ENCODE results near the gene SPRR5.

- TF ChIP-seq, protein P1, sequence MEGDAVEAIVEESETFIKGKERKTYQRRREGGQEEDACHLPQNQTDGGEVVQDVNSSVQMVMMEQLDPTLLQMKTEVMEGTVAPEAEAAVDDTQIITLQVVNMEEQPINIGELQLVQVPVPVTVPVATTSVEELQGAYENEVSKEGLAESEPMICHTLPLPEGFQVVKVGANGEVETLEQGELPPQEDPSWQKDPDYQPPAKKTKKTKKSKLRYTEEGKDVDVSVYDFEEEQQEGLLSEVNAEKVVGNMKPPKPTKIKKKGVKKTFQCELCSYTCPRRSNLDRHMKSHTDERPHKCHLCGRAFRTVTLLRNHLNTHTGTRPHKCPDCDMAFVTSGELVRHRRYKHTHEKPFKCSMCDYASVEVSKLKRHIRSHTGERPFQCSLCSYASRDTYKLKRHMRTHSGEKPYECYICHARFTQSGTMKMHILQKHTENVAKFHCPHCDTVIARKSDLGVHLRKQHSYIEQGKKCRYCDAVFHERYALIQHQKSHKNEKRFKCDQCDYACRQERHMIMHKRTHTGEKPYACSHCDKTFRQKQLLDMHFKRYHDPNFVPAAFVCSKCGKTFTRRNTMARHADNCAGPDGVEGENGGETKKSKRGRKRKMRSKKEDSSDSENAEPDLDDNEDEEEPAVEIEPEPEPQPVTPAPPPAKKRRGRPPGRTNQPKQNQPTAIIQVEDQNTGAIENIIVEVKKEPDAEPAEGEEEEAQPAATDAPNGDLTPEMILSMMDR (IDR thresholded peaks at IDR 0.05) = no peak
- TF ChIP-seq POLR2A (IDR thresholded peaks at IDR 0.05) = no peak
These were observed 6.8 kb downstream of the SPRR5 start for GRCh38 chr1:152953761-152954160.
